HepG2 (cell line): ENCODE measurements around the gene NDUFAF3. TPM values are rescaled to one million over a fixed set of nuclear protein-coding genes. Genes with fewer than 3 reads are reported as not detected.

ENCODE experiments used
- ADNP ChIP-seq: sonication (generic); formaldehyde crosslinking; IDR thresholded peaks from 2 replicates; pipeline ENCODE4 v1.4.0; 2020; ENCODE audit warnings: missing genetic modification reagents
- DMAP1 ChIP-seq: IDR thresholded peaks from 2 replicates; pipeline ENCODE4 v1.6.1; 2016
- MBD4 ChIP-seq: IDR thresholded peaks from 2 replicates; pipeline ENCODE4 v1.6.1; 2012; ENCODE audit warnings: low read length, inconsistent platforms, borderline replicate concordance
- RORA ChIP-seq: sonication (generic); formaldehyde crosslinking; IDR thresholded peaks from 2 replicates; pipeline ENCODE4 v1.5.0; 2020; ENCODE audit warnings: mild to moderate bottlenecking, missing genetic modification reagents, moderate library complexity
- SP1 ChIP-seq, 2 experiments: fragments of 450-650 bp in 1 of 2; sonication (generic) in 1 of 2; formaldehyde crosslinking in 1 of 2; IDR thresholded peaks; 2 replicates each; pipeline versions ENCODE4 v1.4.0 to v1.6.1; 2016 to 2020; ENCODE audit warnings: missing genetic modification reagents in 1 of 2
- TEF ChIP-seq: sonication (generic); formaldehyde crosslinking; IDR thresholded peaks from 2 replicates; pipeline ENCODE4 v1.5.0; 2020; ENCODE audit warnings: missing genetic modification reagents
- TRIM24 ChIP-seq: sonication (generic); formaldehyde crosslinking; IDR thresholded peaks from 2 replicates; pipeline ENCODE4 v1.8.0; 2022; ENCODE audit warnings: mild to moderate bottlenecking, missing genetic modification reagents
- ZBTB44 ChIP-seq: sonication (generic); formaldehyde crosslinking; IDR thresholded peaks from 2 replicates; pipeline ENCODE4 v1.4.0; 2020; ENCODE audit warnings: missing genetic modification reagents
- ZNF33B ChIP-seq: sonication (generic); formaldehyde crosslinking; IDR thresholded peaks from 2 replicates; pipeline ENCODE4 v1.5.1; 2020; ENCODE audit warnings: mild to moderate bottlenecking, missing genetic modification reagents
- ZNF674 ChIP-seq: sonication (generic); formaldehyde crosslinking; IDR thresholded peaks from 2 replicates; pipeline ENCODE4 v1.5.0; 2020; ENCODE audit warnings: low read depth, mild to moderate bottlenecking, missing genetic modification reagents
- polyA plus RNA-seq, 8 experiments: library from polyadenylated mRNA; depleted of rRNA in 3 of 8; stranded (reverse) in 7 of 8; unstranded in 1 of 8; fragments of >200 nt; fragmentation: Illumina TruSeq in 4 of 8; extraction: Trizol in 4 of 8; gene quantifications; 2 replicates each; pipeline versions ENCODE4 v1.2.1 to v1.2.3, GENCODE V29; 2011 to 2016; ENCODE audit warnings: low read depth in 4 of 8, missing spikeins in 1 of 8, mixed read lengths in 1 of 8; ENCODE audit not compliant: insufficient read depth in 1 of 8
- total RNA-seq, 5 experiments: library from RNA; depleted of rRNA; stranded (reverse); fragments of >200 nt; fragmentation: Illumina TruSeq; extraction: Trizol; gene quantifications; 2 replicates each; pipeline ENCODE4 v1.2.3, GENCODE V29; 2016; ENCODE audit warnings: low read depth in 1 of 5
- TF ChIP-seq, protein P1 (sequence below): sonication (generic); formaldehyde crosslinking; IDR thresholded peaks from one replicate; pipeline ENCODE4 v1.5.1; 2020; ENCODE audit warnings: mild to moderate bottlenecking, missing genetic modification reagents; ENCODE audit errors: not compliant biosample characterization
- TF ChIP-seq, protein P2 (sequence below): IDR thresholded peaks from 2 replicates; pipeline ENCODE4 v1.6.1; 2016; ENCODE audit warnings: low read depth, missing genetic modification reagents, missing compliant biosample characterization

NDUFAF3 gene
- total and polyA plus RNA-seq, 2 of the 13 experiments (the other 11 are each of a cell fraction or from before 2014, with no cell fraction given), result 39.0 to 50.0 TPM

DNA sequence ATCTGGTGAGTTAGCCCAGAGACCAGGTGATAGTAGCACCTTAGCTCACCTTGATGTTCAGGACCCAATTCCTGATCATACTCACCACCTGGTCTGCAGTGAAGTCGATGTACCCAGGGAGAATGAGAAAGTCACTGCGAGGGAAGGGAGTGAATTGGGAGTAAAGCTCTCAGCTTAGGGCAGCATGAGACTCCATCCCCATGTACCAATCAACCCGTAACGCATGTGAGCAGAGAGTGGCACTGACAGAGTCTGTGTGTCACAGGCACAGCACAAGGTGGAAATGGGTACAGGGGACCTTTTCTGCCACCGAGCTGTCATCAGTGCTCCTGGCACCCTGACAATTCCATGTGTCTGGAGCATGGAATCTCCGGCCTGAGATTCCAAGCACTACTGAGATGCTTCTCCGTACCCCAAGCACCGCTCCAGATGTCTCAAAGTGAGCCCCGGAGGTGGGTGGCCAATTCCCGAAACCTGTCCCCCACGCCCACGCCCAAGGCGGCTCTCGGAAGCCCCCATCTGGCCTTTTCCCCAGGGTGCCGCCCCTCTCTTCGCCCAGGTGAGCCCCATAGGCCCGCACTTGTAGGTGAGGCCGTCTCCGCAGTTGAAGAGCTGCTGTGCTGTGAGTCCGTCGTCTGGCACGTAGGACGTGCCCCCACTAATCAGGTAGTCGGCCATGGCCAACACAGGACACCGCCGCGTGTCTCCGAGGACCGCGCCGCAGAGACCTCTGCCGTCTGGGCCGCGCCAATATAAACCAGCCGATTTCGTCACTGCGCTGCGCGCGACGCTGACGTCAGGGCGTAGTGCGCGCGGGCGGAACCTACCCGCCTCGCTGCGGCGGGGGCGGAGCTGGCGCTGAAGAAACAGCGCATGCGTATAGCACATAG lies 7.0 kb downstream of the NDUFAF3 start, which contains the start of gene IMPDH2 (continued):
- TF ChIP-seq, protein P1, sequence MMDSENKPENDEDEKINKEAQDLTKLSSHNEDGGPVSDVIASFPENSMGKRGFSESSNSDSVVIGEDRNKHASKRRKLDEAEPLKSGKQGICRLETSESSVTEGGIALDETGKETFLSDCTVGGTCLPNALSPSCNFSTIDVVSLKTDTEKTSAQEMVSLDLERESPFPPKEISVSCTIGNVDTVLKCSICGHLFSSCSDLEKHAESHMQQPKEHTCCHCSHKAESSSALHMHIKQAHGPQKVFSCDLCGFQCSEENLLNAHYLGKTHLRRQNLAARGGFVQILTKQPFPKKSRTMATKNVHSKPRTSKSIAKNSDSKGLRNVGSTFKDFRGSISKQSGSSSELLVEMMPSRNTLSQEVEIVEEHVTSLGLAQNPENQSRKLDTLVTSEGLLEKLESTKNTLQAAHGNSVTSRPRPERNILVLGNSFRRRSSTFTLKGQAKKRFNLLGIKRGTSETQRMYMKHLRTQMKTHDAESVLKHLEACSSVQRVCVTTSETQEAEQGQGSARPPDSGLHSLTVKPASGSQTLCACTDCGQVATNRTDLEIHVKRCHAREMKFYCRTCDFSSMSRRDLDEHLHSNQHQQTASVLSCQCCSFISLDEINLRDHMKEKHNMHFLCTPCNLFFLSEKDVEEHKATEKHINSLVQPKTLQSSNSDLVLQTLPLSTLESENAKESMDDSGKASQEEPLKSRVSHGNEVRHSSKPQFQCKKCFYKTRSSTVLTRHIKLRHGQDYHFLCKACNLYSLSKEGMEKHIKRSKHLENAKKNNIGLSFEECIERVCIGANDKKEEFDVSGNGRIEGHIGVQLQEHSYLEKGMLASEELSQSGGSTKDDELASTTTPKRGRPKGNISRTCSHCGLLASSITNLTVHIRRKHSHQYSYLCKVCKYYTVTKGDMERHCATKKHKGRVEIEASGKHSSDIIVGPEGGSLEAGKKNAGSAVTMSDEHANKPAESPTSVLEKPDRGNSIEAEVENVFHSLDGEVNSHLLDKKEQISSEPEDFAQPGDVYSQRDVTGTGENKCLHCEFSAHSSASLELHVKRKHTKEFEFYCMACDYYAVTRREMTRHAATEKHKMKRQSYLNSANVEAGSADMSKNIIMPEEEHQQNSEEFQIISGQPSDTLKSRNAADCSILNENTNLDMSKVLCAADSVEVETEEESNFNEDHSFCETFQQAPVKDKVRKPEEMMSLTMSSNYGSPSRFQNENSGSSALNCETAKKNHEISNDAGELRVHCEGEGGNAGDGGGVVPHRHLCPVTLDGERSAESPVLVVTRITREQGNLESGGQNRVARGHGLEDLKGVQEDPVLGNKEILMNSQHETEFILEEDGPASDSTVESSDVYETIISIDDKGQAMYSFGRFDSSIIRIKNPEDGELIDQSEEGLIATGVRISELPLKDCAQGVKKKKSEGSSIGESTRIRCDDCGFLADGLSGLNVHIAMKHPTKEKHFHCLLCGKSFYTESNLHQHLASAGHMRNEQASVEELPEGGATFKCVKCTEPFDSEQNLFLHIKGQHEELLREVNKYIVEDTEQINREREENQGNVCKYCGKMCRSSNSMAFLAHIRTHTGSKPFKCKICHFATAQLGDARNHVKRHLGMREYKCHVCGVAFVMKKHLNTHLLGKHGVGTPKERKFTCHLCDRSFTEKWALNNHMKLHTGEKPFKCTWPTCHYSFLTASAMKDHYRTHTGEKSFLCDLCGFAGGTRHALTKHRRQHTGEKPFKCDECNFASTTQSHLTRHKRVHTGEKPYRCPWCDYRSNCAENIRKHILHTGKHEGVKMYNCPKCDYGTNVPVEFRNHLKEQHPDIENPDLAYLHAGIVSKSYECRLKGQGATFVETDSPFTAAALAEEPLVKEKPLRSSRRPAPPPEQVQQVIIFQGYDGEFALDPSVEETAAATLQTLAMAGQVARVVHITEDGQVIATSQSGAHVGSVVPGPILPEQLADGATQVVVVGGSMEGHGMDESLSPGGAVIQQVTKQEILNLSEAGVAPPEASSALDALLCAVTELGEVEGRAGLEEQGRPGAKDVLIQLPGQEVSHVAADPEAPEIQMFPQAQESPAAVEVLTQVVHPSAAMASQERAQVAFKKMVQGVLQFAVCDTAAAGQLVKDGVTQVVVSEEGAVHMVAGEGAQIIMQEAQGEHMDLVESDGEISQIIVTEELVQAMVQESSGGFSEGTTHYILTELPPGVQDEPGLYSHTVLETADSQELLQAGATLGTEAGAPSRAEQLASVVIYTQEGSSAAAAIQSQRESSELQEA, result peak; percentile 71
- TF ChIP-seq SP1 (IDR thresholded peaks at IDR 0.05) (no peak), SP1 (CRISPR knock-in tag; IDR thresholded peaks at IDR 0.05) (peak; percentile 85), MBD4 (no peak), TRIM24 (no peak), ZNF674 (CRISPR knock-in tag) (no peak), DMAP1 (CRISPR knock-in tag) (peak; percentile 97), TEF (CRISPR knock-in tag) (no peak; the same call in 1 of the 2 replicates), RORA (CRISPR knock-in tag) (no peak), ZNF33B (CRISPR knock-in tag) (peak; percentile 94; the same call in 1 of the 2 replicates), ADNP (CRISPR knock-in tag) (no peak), ZBTB44 (CRISPR knock-in tag) (no peak; the same call in 1 of the 2 replicates)
- TF ChIP-seq, protein P2, sequence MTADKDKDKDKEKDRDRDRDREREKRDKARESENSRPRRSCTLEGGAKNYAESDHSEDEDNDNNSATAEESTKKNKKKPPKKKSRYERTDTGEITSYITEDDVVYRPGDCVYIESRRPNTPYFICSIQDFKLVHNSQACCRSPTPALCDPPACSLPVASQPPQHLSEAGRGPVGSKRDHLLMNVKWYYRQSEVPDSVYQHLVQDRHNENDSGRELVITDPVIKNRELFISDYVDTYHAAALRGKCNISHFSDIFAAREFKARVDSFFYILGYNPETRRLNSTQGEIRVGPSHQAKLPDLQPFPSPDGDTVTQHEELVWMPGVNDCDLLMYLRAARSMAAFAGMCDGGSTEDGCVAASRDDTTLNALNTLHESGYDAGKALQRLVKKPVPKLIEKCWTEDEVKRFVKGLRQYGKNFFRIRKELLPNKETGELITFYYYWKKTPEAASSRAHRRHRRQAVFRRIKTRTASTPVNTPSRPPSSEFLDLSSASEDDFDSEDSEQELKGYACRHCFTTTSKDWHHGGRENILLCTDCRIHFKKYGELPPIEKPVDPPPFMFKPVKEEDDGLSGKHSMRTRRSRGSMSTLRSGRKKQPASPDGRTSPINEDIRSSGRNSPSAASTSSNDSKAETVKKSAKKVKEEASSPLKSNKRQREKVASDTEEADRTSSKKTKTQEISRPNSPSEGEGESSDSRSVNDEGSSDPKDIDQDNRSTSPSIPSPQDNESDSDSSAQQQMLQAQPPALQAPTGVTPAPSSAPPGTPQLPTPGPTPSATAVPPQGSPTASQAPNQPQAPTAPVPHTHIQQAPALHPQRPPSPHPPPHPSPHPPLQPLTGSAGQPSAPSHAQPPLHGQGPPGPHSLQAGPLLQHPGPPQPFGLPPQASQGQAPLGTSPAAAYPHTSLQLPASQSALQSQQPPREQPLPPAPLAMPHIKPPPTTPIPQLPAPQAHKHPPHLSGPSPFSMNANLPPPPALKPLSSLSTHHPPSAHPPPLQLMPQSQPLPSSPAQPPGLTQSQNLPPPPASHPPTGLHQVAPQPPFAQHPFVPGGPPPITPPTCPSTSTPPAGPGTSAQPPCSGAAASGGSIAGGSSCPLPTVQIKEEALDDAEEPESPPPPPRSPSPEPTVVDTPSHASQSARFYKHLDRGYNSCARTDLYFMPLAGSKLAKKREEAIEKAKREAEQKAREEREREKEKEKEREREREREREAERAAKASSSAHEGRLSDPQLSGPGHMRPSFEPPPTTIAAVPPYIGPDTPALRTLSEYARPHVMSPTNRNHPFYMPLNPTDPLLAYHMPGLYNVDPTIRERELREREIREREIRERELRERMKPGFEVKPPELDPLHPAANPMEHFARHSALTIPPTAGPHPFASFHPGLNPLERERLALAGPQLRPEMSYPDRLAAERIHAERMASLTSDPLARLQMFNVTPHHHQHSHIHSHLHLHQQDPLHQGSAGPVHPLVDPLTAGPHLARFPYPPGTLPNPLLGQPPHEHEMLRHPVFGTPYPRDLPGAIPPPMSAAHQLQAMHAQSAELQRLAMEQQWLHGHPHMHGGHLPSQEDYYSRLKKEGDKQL, result peak; percentile 54; the same call in 1 of the 2 replicates
